GM13976 (cell line): ENCODE data around the gene RMRP.

ENCODE experiments used
- DNase-seq: peaks from one replicate; pipeline ENCODE4 v3.0.0; 2012; ENCODE audit warnings: low spot score
- CTCF ChIP-seq: IDR thresholded peaks from 2 replicates; pipeline ENCODE4 v1.5.1; 2012; ENCODE audit warnings: borderline replicate concordance, mild to moderate bottlenecking; ENCODE audit not compliant: insufficient read depth; ENCODE audit errors: extremely low read depth, missing control alignments, control extremely low read depth
- in situ Hi-C: fragments of 300-500 bp; cut with MboI; formaldehyde crosslinking; loops from one replicate; pipeline ENCODE4 v1.12.0; 2022; ENCODE audit warnings: low sequenced_read_pairs, mixed read lengths, inconsistent platforms; ENCODE audit not compliant: unreplicated experiment

Gene RMRP

GRCh38 chr9:35687306-35687705, 29.5 kb upstream of the RMRP start:
- in situ Hi-C loops: no loop called here
- DNase-seq: no peak
- no peak for TF ChIP-seq CTCF

- no peak for TF ChIP-seq CTCF
- in situ Hi-C loops: no loop called here
- DNase-seq: no peak
Observed at GRCh38 chr9:35686222-35687203, 28.7 kb upstream of the RMRP start.

- no peak for DNase-seq
- in situ Hi-C loops: no loop called here
- TF ChIP-seq CTCF: no peak
Observed at GRCh38 chr9:35685506-35685905, 27.7 kb upstream of the RMRP start.

- in situ Hi-C loops: no loop called here
- DNase-seq: no peak
- no peak for TF ChIP-seq CTCF
Observed at GRCh38 chr9:35684921-35685320, 27.1 kb upstream of the RMRP start.

- DNase-seq: no peak
- in situ Hi-C loops: no loop called here
- no peak for TF ChIP-seq CTCF
Observed at GRCh38 chr9:35683323-35683722, 25.5 kb upstream of the RMRP start.

GRCh38 chr9:35682520-35683315, 24.9 kb upstream of the RMRP start:
- TF ChIP-seq CTCF: no peak
- in situ Hi-C loops: no loop called here
- no peak for DNase-seq
